GM12874 (cell line): ENCODE measurements around the gene METTL27.
A peak's percentile ranks its signal among the peaks of the same experiment; 100 is the strongest.

Experiments
- CTCF ChIP-seq: IDR thresholded peaks from 2 replicates; pipeline ENCODE4 v1.5.1; 2011; ENCODE audit warnings: low read depth, mild to moderate bottlenecking, control low read depth, low read length, moderate library complexity; ENCODE audit not compliant: insufficient read depth

The METTL27 gene

GRCh38 chr7:73839743-73840714 lies 2.3 kb downstream of the METTL27 start:
- peak; percentile 29; the same call in 1 of the 2 replicates for TF ChIP-seq CTCF

GRCh38 chr7:73839290-73839689 lies 3.0 kb downstream of the METTL27 start:
- no peak for TF ChIP-seq CTCF

GRCh38 chr7:73838642-73839041 lies 3.7 kb downstream of the METTL27 start:
- TF ChIP-seq CTCF: no peak

GRCh38 chr7:73834626-73835191 lies 7.6 kb downstream of the METTL27 start:
- TF ChIP-seq CTCF: no peak

GRCh38 chr7:73833251-73833919 lies 8.9 kb downstream of the METTL27 start:
- TF ChIP-seq CTCF: no peak

- no peak for TF ChIP-seq CTCF
Measured at GRCh38 chr7:73832806-73833205, 9.5 kb downstream of the METTL27 start.
